ENCODE measurements around the gene RAB33A.

- no peak for TF ChIP-seq CTCF (IDR thresholded peaks at IDR 0.05; ENCODE audit: insufficient read depth, low read depth, low read length)
- no peak for TF ChIP-seq EZH2 (IDR thresholded peaks at IDR 0.05; ENCODE audit: insufficient read depth, low read length)
Observed at GRCh38 chrX:130190801-130191200, 19.0 kb downstream of the RAB33A start.

Data from astrocyte (in vitro differentiated cells and primary cell).